Activated CD8-positive, alpha-beta memory T cell treated with anti-CD3 and anti-CD28 coated beads, Interleukin-2, amount 10 ng/mL, durations not matched to agents 7 days and 5 days (primary cell): Measurements from ENCODE around the gene VPS26A. TPM values are rescaled to one million over a fixed set of nuclear protein-coding genes. Genes with fewer than 3 reads are reported as not detected.

ENCODE experiments used
- ATAC-seq: fragments of 150-1000 bp; cut with Tn5 transposase; one replicate; pipeline ENCODE4 v1.10.0; 2021; ENCODE audit warnings: moderate library complexity
- CTCF ChIA-PET: fragments of 350-600 bp; sonication (Branson Sonifier 250); formaldehyde crosslinking; loops from one replicate; lab custom pipeline; 2021; ENCODE audit warnings: antibody characterized with exemption; lab: Charles Lee
- DNase-seq: peaks from one replicate; pipeline ENCODE4 v3.0.0-alpha.2; 2020
- H3K27ac Mint-ChIP-seq: one replicate; pipeline ENCODE4 v1.8.0; 2021; ENCODE audit warnings: mild to moderate bottlenecking, mixed read lengths
- H3K27me3 Mint-ChIP-seq: one replicate; pipeline ENCODE4 v1.8.0; 2021; ENCODE audit warnings: mixed read lengths
- H3K36me3 Mint-ChIP-seq: one replicate; pipeline ENCODE4 v1.8.0; 2021; ENCODE audit warnings: mild to moderate bottlenecking, mixed read lengths
- H3K4me1 Mint-ChIP-seq: one replicate; pipeline ENCODE4 v1.8.0; 2021; ENCODE audit warnings: mixed read lengths
- H3K4me3 Mint-ChIP-seq: one replicate; pipeline ENCODE4 v1.8.0; 2021; ENCODE audit warnings: mild to moderate bottlenecking, moderate library complexity, mixed read lengths
- H3K9me3 Mint-ChIP-seq: one replicate; pipeline ENCODE4 v1.8.0; 2022; ENCODE audit warnings: low read depth, mixed read lengths
- total RNA-seq, 2 experiments: library from RNA; stranded (reverse); gene quantifications; one replicate each; pipeline ENCODE4 v1.2.3, GENCODE V29; 2021

VPS26A gene
- total RNA-seq, 2 experiments from 2014 or later = 53.6 to 58.1 TPM

- no peak for DNase-seq
- Mint-ChIP-seq H3K27ac (peak within 1 kb of the TSS; percentile 95), H3K27me3 (no peaks in the 10 kb centered on the region), H3K36me3 (peaks cover 4% of the 10 kb centered on the region), H3K9me3 (no peaks in the 10 kb centered on the region), H3K4me3 (no peak within 1 kb of the TSS), H3K4me1 (peaks cover 55% of the 10 kb centered on the region)
- CTCF ChIA-PET = interaction anchor here (0.5 to 8.2 kb wide), 4 partner anchors 9 to 128 kb away, joined by 3 to 65 read pairs (median 3); no protein-coding TSS in a partner anchor
- ATAC-seq = no peak
Observed at GRCh38 chr10:69220041-69220451, 96.1 kb downstream of the VPS26A start, which contains the start of gene HKDC1. Gene HKDC1 (plus strand): TSS chr10:69220332. CDS start chr10:69220436, 104 bp downstream.

GRCh38 chr10:69220507-69220906 is 96.5 kb downstream of the VPS26A start:
- H3K27me3 Mint-ChIP-seq = no peaks in the 10 kb centered on the region
- ATAC-seq (no peak), DNase-seq (no peak)
- peaks cover 55% of the 10 kb centered on the region for H3K4me1 Mint-ChIP-seq
- H3K27ac Mint-ChIP-seq = peak overlapping the region; percentile 61
- H3K9me3 Mint-ChIP-seq = no peaks in the 10 kb centered on the region
- H3K36me3 Mint-ChIP-seq = peaks cover 2% of the 10 kb centered on the region
- CTCF ChIA-PET = interaction anchor here (0.7 to 8.2 kb wide), 3 partner anchors 10 to 14 kb away, joined by 3 to 65 read pairs (median 3); no protein-coding TSS in a partner anchor
- H3K4me3 Mint-ChIP-seq = no peak overlapping the region

Other genes with a start within 250 kb of the VPS26A start
- 10 to 100 TPM; 46.6 to 48.3 TPM for gene DDX50, start 222.9 kb upstream of the VPS26A start, total RNA-seq
- 100 to 1,000 TPM in 1 of 2 experiments, 10 to 100 TPM in 1; 80.4 to 143 TPM for gene DDX21, start 168.0 kb upstream of the VPS26A start, total RNA-seq
- gene KIFBP, start 135.4 kb upstream of the VPS26A start, total RNA-seq = 10 to 100 TPM; 16.0 to 23.1 TPM
- gene SRGN, start 36.1 kb upstream of the VPS26A start, total RNA-seq = 100 to 1,000 TPM; 366 to 616 TPM
- gene SUPV3L1, start 56.1 kb downstream of the VPS26A start, total RNA-seq = 10 to 100 TPM; 46.9 to 59.0 TPM
- gene HKDC1, start 96.2 kb downstream of the VPS26A start, total RNA-seq = 1 to 10 TPM in 1 of 2 experiments, under 1 TPM in 1; 0.61 to 2.7 TPM
- 100 to 1,000 TPM; 121 to 135 TPM for gene HK1, start 154.3 kb downstream of the VPS26A start, total RNA-seq